ENCODE data around the gene ZNF835.
"Not testable (repeated sequence)": the region's sequence is repeated elsewhere in the genome, so short reads cannot be mapped to it uniquely, and the experiment has no call there.

ZNF835 gene

DNA sequence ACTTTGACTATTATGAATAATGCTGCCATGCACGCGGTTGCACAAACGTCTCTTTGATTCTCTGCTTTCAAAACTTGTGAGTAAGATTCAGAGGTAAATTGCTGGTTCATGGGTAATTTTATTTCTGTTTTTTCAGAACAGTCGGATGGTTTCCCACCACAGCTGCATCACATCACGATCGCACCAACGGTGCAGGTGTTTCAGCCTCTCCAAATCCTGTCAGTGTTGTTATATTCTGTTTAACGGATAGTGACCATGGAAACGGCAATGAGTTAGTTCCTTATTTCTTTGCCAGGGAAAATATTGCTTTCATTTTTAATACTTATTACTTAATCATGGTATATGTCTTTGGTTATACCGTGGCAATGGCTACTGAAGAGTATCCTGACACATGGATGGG, 19.1 kb upstream of the ZNF835 start:
- Histone ChIP-seq H3K9ac (ENCODE audit: low read length in 5 of 5) (no peak overlapping the region), H3K27ac (ENCODE audit: low read depth, low read length) (no peak overlapping the region)

GRCh38 chr19:56689198-56689597, 17.6 kb upstream of the ZNF835 start:
- peaks cover 0 to 2% (median 0%) of the 10 kb centered on the region in 5 donors for H3K9me3 ChIP-seq (ENCODE audit: control insufficient read depth in 5 of 5, low read length in 5 of 5)
- no peaks in the 10 kb centered on the region for H3K4me1 ChIP-seq (ENCODE audit: control insufficient read depth in 5 of 5, insufficient read depth in 5 of 5, low read length in 5 of 5)
- no peaks in the 10 kb centered on the region for H3K27me3 ChIP-seq (ENCODE audit: control insufficient read depth in 5 of 5, insufficient read depth in 4 of 5, low read length in 5 of 5)
- no peak overlapping the region for H3K27ac ChIP-seq (ENCODE audit: low read depth, low read length)
- H3K9ac ChIP-seq (ENCODE audit: low read length in 5 of 5): no peak overlapping the region
- H3K36me3 ChIP-seq (ENCODE audit: control insufficient read depth in 5 of 5, insufficient read depth in 5 of 5, low read length in 5 of 5): peaks cover 0 to 5% (median 0%) of the 10 kb centered on the region in 5 donors
- no peak overlapping the region for H3K4me3 ChIP-seq (ENCODE audit: low read depth in 1 of 5, low read length in 5 of 5)

More for the DNA sequence above, 19.1 kb upstream of the ZNF835 start:
- peaks cover 0 to 5% (median 0%) of the 10 kb centered on the region in 5 donors for H3K36me3 ChIP-seq (ENCODE audit: control insufficient read depth in 5 of 5, insufficient read depth in 5 of 5, low read length in 5 of 5)
- no peaks in the 10 kb centered on the region for H3K27me3 ChIP-seq (ENCODE audit: control insufficient read depth in 5 of 5, insufficient read depth in 4 of 5, low read length in 5 of 5)
- no peaks in the 10 kb centered on the region for H3K4me1 ChIP-seq (ENCODE audit: control insufficient read depth in 5 of 5, insufficient read depth in 5 of 5, low read length in 5 of 5)
- no peak overlapping the region for H3K4me3 ChIP-seq (ENCODE audit: low read depth in 1 of 5, low read length in 5 of 5)
- H3K9me3 ChIP-seq (ENCODE audit: control insufficient read depth in 5 of 5, low read length in 5 of 5): peaks cover 0 to 2% (median 0%) of the 10 kb centered on the region in 5 donors

DNA sequence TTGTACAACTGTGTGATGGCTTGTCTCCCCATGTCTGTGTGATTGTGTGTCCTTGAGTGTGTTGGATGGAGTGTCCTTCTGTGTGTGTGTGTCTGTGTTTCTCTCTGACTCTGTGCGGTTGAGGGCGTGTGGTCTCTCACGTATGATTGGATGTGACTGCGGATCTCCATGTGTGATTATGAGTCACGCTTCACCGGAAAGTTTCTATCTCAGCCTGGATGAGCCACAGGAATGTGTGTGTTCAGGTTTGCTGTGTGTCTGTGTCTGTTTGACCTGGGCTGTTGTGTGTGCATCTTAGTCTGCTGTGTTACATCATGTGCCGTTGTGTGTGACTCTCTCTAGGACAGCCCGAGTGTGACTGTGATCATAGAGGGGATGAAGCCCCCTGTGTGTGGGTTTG, 15.5 kb upstream of the ZNF835 start:
- Histone ChIP-seq H3K9me3 (ENCODE audit: control insufficient read depth in 5 of 5, low read length in 5 of 5) (peaks cover 0 to 2% (median 0%) of the 10 kb centered on the region in 5 donors), H3K36me3 (ENCODE audit: control insufficient read depth in 5 of 5, insufficient read depth in 5 of 5, low read length in 5 of 5) (peaks cover 0 to 5% (median 0%) of the 10 kb centered on the region in 5 donors), H3K4me3 (ENCODE audit: low read depth in 1 of 5, low read length in 5 of 5) (no peak overlapping the region), H3K4me1 (ENCODE audit: control insufficient read depth in 5 of 5, insufficient read depth in 5 of 5, low read length in 5 of 5) (peaks cover 0 to 2% (median 0%) of the 10 kb centered on the region in 5 donors), H3K9ac (ENCODE audit: low read length in 5 of 5) (no peak overlapping the region), H3K27ac (ENCODE audit: low read depth, low read length) (no peak overlapping the region), H3K27me3 (ENCODE audit: control insufficient read depth in 5 of 5, insufficient read depth in 4 of 5, low read length in 5 of 5) (no peaks in the 10 kb centered on the region)

DNA sequence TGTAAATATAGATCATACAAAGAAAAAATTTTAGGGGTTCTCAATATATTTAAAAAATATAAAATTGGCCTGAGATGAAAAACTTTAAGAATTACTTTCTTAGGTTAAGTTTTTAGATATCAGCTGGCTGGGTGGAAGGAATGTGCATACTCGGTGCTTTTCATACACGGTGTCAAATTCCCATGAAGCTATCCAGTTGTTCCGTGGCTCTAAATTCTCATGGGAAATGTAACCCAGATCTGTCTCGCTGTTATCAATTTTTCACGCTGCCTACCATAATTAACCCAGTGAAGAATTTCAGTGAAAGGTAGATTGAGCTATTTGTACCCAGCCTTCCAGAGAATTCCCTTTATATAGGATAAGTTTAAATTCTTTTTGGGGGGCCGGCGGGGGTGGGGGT, 11.6 kb upstream of the ZNF835 start:
- Histone ChIP-seq H3K27ac (ENCODE audit: low read depth, low read length) (no peak overlapping the region), H3K36me3 (ENCODE audit: control insufficient read depth in 5 of 5, insufficient read depth in 5 of 5, low read length in 5 of 5) (peaks cover 0 to 5% (median 0%) of the 10 kb centered on the region in 5 donors), H3K27me3 (ENCODE audit: control insufficient read depth in 5 of 5, insufficient read depth in 4 of 5, low read length in 5 of 5) (no peaks in the 10 kb centered on the region), H3K9me3 (ENCODE audit: control insufficient read depth in 5 of 5, low read length in 5 of 5) (no peaks in the 10 kb centered on the region), H3K4me3 (ENCODE audit: low read depth in 1 of 5, low read length in 5 of 5) (no peak overlapping the region), H3K9ac (ENCODE audit: low read length in 5 of 5) (no peak overlapping the region), H3K4me1 (ENCODE audit: control insufficient read depth in 5 of 5, insufficient read depth in 5 of 5, low read length in 5 of 5) (peaks cover 0 to 2% (median 0%) of the 10 kb centered on the region in 5 donors)

DNA sequence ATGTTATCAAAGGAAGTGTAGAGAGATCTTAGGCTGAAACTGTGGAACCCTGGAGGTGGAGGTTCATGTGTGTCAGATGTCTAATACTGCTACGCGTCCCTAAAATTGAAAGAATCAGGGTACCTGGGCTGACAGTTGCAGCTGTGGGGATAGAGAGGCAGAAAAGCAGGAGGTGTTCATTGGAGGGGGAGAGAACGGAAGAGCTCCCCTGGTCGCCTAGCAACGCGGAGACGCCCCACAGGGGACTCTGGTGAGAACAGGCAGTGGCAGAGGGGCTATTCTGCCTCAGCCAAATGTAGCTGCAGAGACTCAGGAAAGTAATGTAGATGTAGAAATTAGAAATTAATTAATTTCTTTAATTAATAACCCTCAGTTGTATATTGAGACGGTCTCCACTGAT, 10.1 kb upstream of the ZNF835 start:
- H3K4me3 ChIP-seq (ENCODE audit: low read depth in 1 of 5, low read length in 5 of 5): no peak overlapping the region
- no peaks in the 10 kb centered on the region for H3K9me3 ChIP-seq (ENCODE audit: control insufficient read depth in 5 of 5, low read length in 5 of 5)
- no peaks in the 10 kb centered on the region for H3K36me3 ChIP-seq (ENCODE audit: control insufficient read depth in 5 of 5, insufficient read depth in 5 of 5, low read length in 5 of 5)
- H3K9ac ChIP-seq (ENCODE audit: low read length in 5 of 5): no peak overlapping the region
- peaks cover 0 to 2% (median 0%) of the 10 kb centered on the region in 5 donors for H3K4me1 ChIP-seq (ENCODE audit: control insufficient read depth in 5 of 5, insufficient read depth in 5 of 5, low read length in 5 of 5)
- H3K27me3 ChIP-seq (ENCODE audit: control insufficient read depth in 5 of 5, insufficient read depth in 4 of 5, low read length in 5 of 5): no peaks in the 10 kb centered on the region
- H3K27ac ChIP-seq (ENCODE audit: low read depth, low read length): no peak overlapping the region

- no peak overlapping the region for H3K9ac ChIP-seq (ENCODE audit: low read length in 5 of 5)
- H3K27ac ChIP-seq (ENCODE audit: low read depth, low read length): no peak overlapping the region
- H3K27me3 ChIP-seq (ENCODE audit: control insufficient read depth in 5 of 5, insufficient read depth in 4 of 5, low read length in 5 of 5): no peaks in the 10 kb centered on the region
- peaks cover 0 to 2% (median 0%) of the 10 kb centered on the region in 5 donors for H3K4me1 ChIP-seq (ENCODE audit: control insufficient read depth in 5 of 5, insufficient read depth in 5 of 5, low read length in 5 of 5)
- no peak overlapping the region for H3K4me3 ChIP-seq (ENCODE audit: low read depth in 1 of 5, low read length in 5 of 5)
- H3K36me3 ChIP-seq (ENCODE audit: control insufficient read depth in 5 of 5, insufficient read depth in 5 of 5, low read length in 5 of 5): no peaks in the 10 kb centered on the region
- no peaks in the 10 kb centered on the region for H3K9me3 ChIP-seq (ENCODE audit: control insufficient read depth in 5 of 5, low read length in 5 of 5)
These were observed 6.6 kb upstream of the ZNF835 start for GRCh38 chr19:56678205-56678604.

DNA sequence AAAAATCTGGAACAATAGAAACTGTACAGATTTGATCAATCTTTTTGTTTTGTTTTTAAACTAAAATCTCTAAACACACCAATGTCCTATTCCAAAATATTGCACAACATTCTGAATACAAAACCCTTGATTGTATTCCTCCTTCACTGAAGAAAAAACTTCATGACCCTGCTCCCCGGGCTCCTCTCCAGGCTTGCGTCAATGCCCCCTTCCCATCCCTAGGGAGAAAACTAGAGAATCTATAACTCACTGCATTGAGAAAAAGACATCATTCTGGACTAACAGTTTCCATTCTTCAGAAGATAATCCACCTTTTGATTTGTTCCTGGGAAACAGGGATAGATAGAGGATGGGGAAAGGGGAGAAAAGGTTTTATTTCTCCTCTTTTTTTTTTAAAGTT, 1.1 kb upstream of the ZNF835 start:
- not testable (repeated sequence) for H3K27ac ChIP-seq (ENCODE audit: low read depth, low read length); H3K27me3 ChIP-seq (ENCODE audit: control insufficient read depth in 5 of 5, insufficient read depth in 4 of 5, low read length in 5 of 5); H3K4me3 ChIP-seq (ENCODE audit: low read depth in 1 of 5, low read length in 5 of 5); H3K36me3 ChIP-seq (ENCODE audit: control insufficient read depth in 5 of 5, insufficient read depth in 5 of 5, low read length in 5 of 5); H3K9ac ChIP-seq (ENCODE audit: low read length in 5 of 5); H3K9me3 ChIP-seq (ENCODE audit: control insufficient read depth in 5 of 5, low read length in 5 of 5)
- peaks cover 8 to 22% (median 21%) of the 10 kb centered on the region in 5 donors for H3K4me1 ChIP-seq (ENCODE audit: control insufficient read depth in 5 of 5, insufficient read depth in 5 of 5, low read length in 5 of 5)

GRCh38 chr19:56670961-56671612, 470 bp downstream of the ZNF835 start:
- Histone ChIP-seq H3K4me3 (ENCODE audit: low read depth in 1 of 5, low read length in 5 of 5) (peak overlapping the region; percentile 87 to 100 (median 97)), H3K27ac (ENCODE audit: low read depth, low read length) (no peak overlapping the region), H3K9ac (ENCODE audit: low read length in 5 of 5) (peak overlapping the region; percentile 80 to 99 (median 93)), H3K9me3 (ENCODE audit: control insufficient read depth in 5 of 5, low read length in 5 of 5) (peaks cover 0 to 5% (median 0%) of the 10 kb centered on the region in 5 donors), H3K4me1 (ENCODE audit: control insufficient read depth in 5 of 5, insufficient read depth in 5 of 5, low read length in 5 of 5) (peaks cover 8 to 22% (median 21%) of the 10 kb centered on the region in 5 donors), H3K36me3 (ENCODE audit: control insufficient read depth in 5 of 5, insufficient read depth in 5 of 5, low read length in 5 of 5) (peaks cover 0 to 4% (median 0%) of the 10 kb centered on the region in 5 donors), H3K27me3 (ENCODE audit: control insufficient read depth in 5 of 5, insufficient read depth in 4 of 5, low read length in 5 of 5) (no peaks in the 10 kb centered on the region)

- peaks cover 0 to 4% (median 0%) of the 10 kb centered on the region in 5 donors for H3K36me3 ChIP-seq (ENCODE audit: control insufficient read depth in 5 of 5, insufficient read depth in 5 of 5, low read length in 5 of 5)
- H3K9ac ChIP-seq (ENCODE audit: low read length in 5 of 5): peak overlapping the region; percentile 80 to 99 (median 93)
- H3K4me1 ChIP-seq (ENCODE audit: control insufficient read depth in 5 of 5, insufficient read depth in 5 of 5, low read length in 5 of 5): peaks cover 8 to 22% (median 21%) of the 10 kb centered on the region in 5 donors
- H3K9me3 ChIP-seq (ENCODE audit: control insufficient read depth in 5 of 5, low read length in 5 of 5): peaks cover 0 to 5% (median 0%) of the 10 kb centered on the region in 5 donors
- no peaks in the 10 kb centered on the region for H3K27me3 ChIP-seq (ENCODE audit: control insufficient read depth in 5 of 5, insufficient read depth in 4 of 5, low read length in 5 of 5)
- peak overlapping the region; percentile 87 to 100 (median 97) for H3K4me3 ChIP-seq (ENCODE audit: low read depth in 1 of 5, low read length in 5 of 5)
- no peak overlapping the region for H3K27ac ChIP-seq (ENCODE audit: low read depth, low read length)
These were observed 1.1 kb downstream of the ZNF835 start for GRCh38 chr19:56670401-56670960.

GRCh38 chr19:56668676-56669075, 2.9 kb downstream of the ZNF835 start:
- H3K9me3 ChIP-seq (ENCODE audit: control insufficient read depth in 5 of 5, low read length in 5 of 5): peaks cover 0 to 17% (median 4%) of the 10 kb centered on the region in 5 donors
- H3K4me3 ChIP-seq (ENCODE audit: low read depth in 1 of 5, low read length in 5 of 5): no peak overlapping the region
- no peaks in the 10 kb centered on the region for H3K27me3 ChIP-seq (ENCODE audit: control insufficient read depth in 5 of 5, insufficient read depth in 4 of 5, low read length in 5 of 5)
- H3K27ac ChIP-seq (ENCODE audit: low read depth, low read length): no peak overlapping the region
- no peak overlapping the region for H3K9ac ChIP-seq (ENCODE audit: low read length in 5 of 5)
- H3K36me3 ChIP-seq (ENCODE audit: control insufficient read depth in 5 of 5, insufficient read depth in 5 of 5, low read length in 5 of 5): peaks cover 0 to 17% (median 13%) of the 10 kb centered on the region in 5 donors
- peaks cover 8 to 22% (median 21%) of the 10 kb centered on the region in 5 donors for H3K4me1 ChIP-seq (ENCODE audit: control insufficient read depth in 5 of 5, insufficient read depth in 5 of 5, low read length in 5 of 5)

Data from subcutaneous abdominal adipose tissue (tissue), 5 donors.